Measurements from ENCODE around the gene FES.

FES gene

GRCh38 chr15:90930861-90931574, 46.7 kb downstream of the FES start:
- DNase-seq (ENCODE audit: low spot score) = no peak

GRCh38 chr15:90931575-90931827, 47.2 kb downstream of the FES start:
- DNase-seq (ENCODE audit: low spot score) = no peak

- peak; percentile 90 for DNase-seq (ENCODE audit: low spot score)
Measured at GRCh38 chr15:90931828-90932659, 47.7 kb downstream of the FES start, which contains the start of gene HDDC3. Gene HDDC3, minus strand, starts transcription at chr15:90932549. Its CDS starts 9 bp downstream, at chr15:90932540.

- no peak for DNase-seq (ENCODE audit: low spot score)
Measured at GRCh38 chr15:90932660-90932991, 48.3 kb downstream of the FES start.

- no peak for DNase-seq (ENCODE audit: low spot score)
Measured at GRCh38 chr15:90933301-90933700, 49.0 kb downstream of the FES start.

GRCh38 chr15:90934256-90934948, 50.1 kb downstream of the FES start:
- peak; percentile 89 for DNase-seq (ENCODE audit: low spot score)

- peak; percentile 95 for DNase-seq (ENCODE audit: low spot score)
Measured at GRCh38 chr15:90934949-90935751, 50.8 kb downstream of the FES start, which contains the start of gene UNC45A. Gene UNC45A, plus strand, starts transcription at chr15:90935285. Its CDS starts 40 bp downstream, at chr15:90935325.

- DNase-seq (ENCODE audit: low spot score) = no peak
Measured at GRCh38 chr15:90936823-90937222, 52.5 kb downstream of the FES start.

- no peak for DNase-seq (ENCODE audit: low spot score)
Measured at GRCh38 chr15:90938261-90938660, 54.0 kb downstream of the FES start.

GRCh38 chr15:90939756-90940155, 55.5 kb downstream of the FES start:
- no peak for DNase-seq (ENCODE audit: low spot score)

- no peak for DNase-seq (ENCODE audit: low spot score)
Measured at GRCh38 chr15:90941038-90941437, 56.7 kb downstream of the FES start.

GRCh38 chr15:90942354-90943120, 58.2 kb downstream of the FES start:
- DNase-seq (ENCODE audit: low spot score) = no peak

GRCh38 chr15:90945091-90945490, 60.8 kb downstream of the FES start:
- no peak for DNase-seq (ENCODE audit: low spot score)

All from CD4-positive, alpha-beta T cell treated with Interleukin-2 at 100 ng/mL for 4 hours (primary cell).